Mesothelial cell of epicardium (in vitro differentiated cells): ENCODE data around the gene LIMK2. TPM values are rescaled to one million over a fixed set of nuclear protein-coding genes. Genes with fewer than 3 reads are reported as not detected.

Experiments
- DNase-seq, 2 experiments: peaks; one replicate each; pipeline ENCODE4 v3.0.0; 2021; ENCODE audit warnings: low spot score in 2 of 2; ENCODE audit not compliant: unreplicated experiment in 2 of 2
- H3K27ac Mint-ChIP-seq: 2 replicates; pipeline ENCODE4 v1.8.0; 2021; ENCODE audit warnings: mixed read lengths
- H3K27me3 Mint-ChIP-seq: 2 replicates; pipeline ENCODE4 v1.8.0; 2021; ENCODE audit warnings: low read depth, mixed read lengths
- H3K36me3 Mint-ChIP-seq: 2 replicates; pipeline ENCODE4 v1.8.0; 2021; ENCODE audit warnings: mixed read lengths
- H3K4me1 Mint-ChIP-seq: 2 replicates; pipeline ENCODE4 v1.8.0; 2021; ENCODE audit warnings: mixed read lengths
- H3K4me3 Mint-ChIP-seq: 2 replicates; pipeline ENCODE4 v1.8.0; 2021; ENCODE audit warnings: mild to moderate bottlenecking, moderate library complexity, mixed read lengths
- H3K9me3 Mint-ChIP-seq: 2 replicates; pipeline ENCODE4 v1.8.0; 2021; ENCODE audit warnings: mixed read lengths
- total RNA-seq: library from RNA; stranded (reverse); gene quantifications from 3 replicates; pipeline ENCODE4 v1.2.1, GENCODE V29; 2021
- TF ChIP-seq, protein P1 (sequence below): fragments of 200-600 bp; sonication (generic); IDR thresholded peaks from one replicate; pipeline ENCODE4 v1.5.0; 2021; ENCODE audit warnings: antibody characterized with exemption; ENCODE audit not compliant: unreplicated experiment

Gene LIMK2
- total RNA-seq, 1 donor from 2014 or later: 121 TPM

DNA sequence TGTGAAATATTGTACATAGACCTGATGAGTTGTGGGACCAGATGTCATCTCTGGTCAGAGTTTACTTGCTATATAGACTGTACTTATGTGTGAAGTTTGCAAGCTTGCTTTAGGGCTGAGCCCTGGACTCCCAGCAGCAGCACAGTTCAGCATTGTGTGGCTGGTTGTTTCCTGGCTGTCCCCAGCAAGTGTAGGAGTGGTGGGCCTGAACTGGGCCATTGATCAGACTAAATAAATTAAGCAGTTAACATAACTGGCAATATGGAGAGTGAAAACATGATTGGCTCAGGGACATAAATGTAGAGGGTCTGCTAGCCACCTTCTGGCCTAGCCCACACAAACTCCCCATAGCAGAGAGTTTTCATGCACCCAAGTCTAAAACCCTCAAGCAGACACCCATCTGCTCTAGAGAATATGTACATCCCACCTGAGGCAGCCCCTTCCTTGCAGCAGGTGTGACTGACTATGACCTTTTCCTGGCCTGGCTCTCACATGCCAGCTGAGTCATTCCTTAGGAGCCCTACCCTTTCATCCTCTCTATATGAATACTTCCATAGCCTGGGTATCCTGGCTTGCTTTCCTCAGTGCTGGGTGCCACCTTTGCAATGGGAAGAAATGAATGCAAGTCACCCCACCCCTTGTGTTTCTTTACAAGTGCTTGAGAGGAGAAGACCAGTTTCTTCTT is 67.9 kb downstream of the LIMK2 start:
- H3K4me3 Mint-ChIP-seq: no peak overlapping the region
- H3K27ac Mint-ChIP-seq: peak overlapping the region; percentile 8
- no peaks in the 10 kb centered on the region for H3K9me3 Mint-ChIP-seq
- H3K4me1 Mint-ChIP-seq: peaks cover 7% of the 10 kb centered on the region
- TF ChIP-seq, protein P1, sequence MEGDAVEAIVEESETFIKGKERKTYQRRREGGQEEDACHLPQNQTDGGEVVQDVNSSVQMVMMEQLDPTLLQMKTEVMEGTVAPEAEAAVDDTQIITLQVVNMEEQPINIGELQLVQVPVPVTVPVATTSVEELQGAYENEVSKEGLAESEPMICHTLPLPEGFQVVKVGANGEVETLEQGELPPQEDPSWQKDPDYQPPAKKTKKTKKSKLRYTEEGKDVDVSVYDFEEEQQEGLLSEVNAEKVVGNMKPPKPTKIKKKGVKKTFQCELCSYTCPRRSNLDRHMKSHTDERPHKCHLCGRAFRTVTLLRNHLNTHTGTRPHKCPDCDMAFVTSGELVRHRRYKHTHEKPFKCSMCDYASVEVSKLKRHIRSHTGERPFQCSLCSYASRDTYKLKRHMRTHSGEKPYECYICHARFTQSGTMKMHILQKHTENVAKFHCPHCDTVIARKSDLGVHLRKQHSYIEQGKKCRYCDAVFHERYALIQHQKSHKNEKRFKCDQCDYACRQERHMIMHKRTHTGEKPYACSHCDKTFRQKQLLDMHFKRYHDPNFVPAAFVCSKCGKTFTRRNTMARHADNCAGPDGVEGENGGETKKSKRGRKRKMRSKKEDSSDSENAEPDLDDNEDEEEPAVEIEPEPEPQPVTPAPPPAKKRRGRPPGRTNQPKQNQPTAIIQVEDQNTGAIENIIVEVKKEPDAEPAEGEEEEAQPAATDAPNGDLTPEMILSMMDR: no peak
- peaks cover 7% of the 10 kb centered on the region for H3K36me3 Mint-ChIP-seq
- H3K27me3 Mint-ChIP-seq: no peaks in the 10 kb centered on the region
- no peak for DNase-seq

DNA sequence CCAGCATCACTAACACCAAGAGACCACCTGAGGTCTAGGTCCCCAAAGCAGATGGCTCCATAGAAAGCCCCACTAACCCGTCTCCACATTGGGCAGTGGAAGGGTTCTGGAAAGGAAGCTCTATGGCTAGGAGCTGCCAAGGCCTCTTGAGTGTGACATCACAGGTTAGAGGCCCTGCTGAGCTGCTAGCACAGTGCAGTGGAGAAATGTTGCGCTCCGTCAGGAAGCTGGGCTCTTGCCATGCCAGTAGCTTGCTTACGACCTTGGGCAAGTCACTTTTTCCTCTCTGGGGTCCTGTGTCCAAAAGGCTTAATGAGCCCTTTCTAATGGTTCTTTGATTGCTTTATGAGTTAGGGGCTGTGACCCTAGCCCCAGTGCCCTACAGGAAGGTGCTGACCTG is 69.6 kb downstream of the LIMK2 start:
- TF ChIP-seq, protein P1: no peak
- H3K4me3 Mint-ChIP-seq: no peak overlapping the region

GRCh38 chr22:31282748-31283468 is 70.8 kb downstream of the LIMK2 start:
- no peak overlapping the region for H3K27ac Mint-ChIP-seq

More for the DNA sequence above, 69.6 kb downstream of the LIMK2 start:
- Mint-ChIP-seq H3K36me3 (peaks cover 3% of the 10 kb centered on the region), H3K4me1 (no peaks in the 10 kb centered on the region), H3K27me3 (no peaks in the 10 kb centered on the region), H3K27ac (peak overlapping the region; percentile 47), H3K9me3 (no peaks in the 10 kb centered on the region)
- no peak for DNase-seq

GRCh38 chr22:31284281-31285155 is 72.4 kb downstream of the LIMK2 start:
- Mint-ChIP-seq H3K27ac (no peak overlapping the region), H3K4me1 (no peaks in the 10 kb centered on the region), H3K9me3 (no peaks in the 10 kb centered on the region), H3K27me3 (no peaks in the 10 kb centered on the region), H3K4me3 (no peak overlapping the region), H3K36me3 (peaks cover 1% of the 10 kb centered on the region)
- DNase-seq: no peak
- TF ChIP-seq, protein P1: no peak

More at GRCh38 chr22:31282748-31283468, 70.8 kb downstream of the LIMK2 start:
- Mint-ChIP-seq H3K4me3 (no peak overlapping the region), H3K36me3 (peaks cover 1% of the 10 kb centered on the region), H3K27me3 (no peaks in the 10 kb centered on the region), H3K9me3 (no peaks in the 10 kb centered on the region), H3K4me1 (no peaks in the 10 kb centered on the region)
- TF ChIP-seq, protein P1: no peak
- no peak for DNase-seq

GRCh38 chr22:31286360-31287255 is 74.5 kb downstream of the LIMK2 start:
- TF ChIP-seq, protein P1: no peak
- Mint-ChIP-seq H3K27me3 (no peaks in the 10 kb centered on the region), H3K27ac (no peak overlapping the region), H3K9me3 (no peaks in the 10 kb centered on the region), H3K36me3 (peaks cover 6% of the 10 kb centered on the region), H3K4me1 (peaks cover 10% of the 10 kb centered on the region), H3K4me3 (no peak overlapping the region)
- DNase-seq: no peak
